GM19099 (cell line): Measurements from ENCODE around the gene GRIA3.

ENCODE experiments used
- POLR2A ChIP-seq: IDR thresholded peaks from 3 replicates; pipeline ENCODE4 v1.6.1; 2011; ENCODE audit warnings: low read depth; ENCODE audit not compliant: insufficient read length; ENCODE audit errors: extremely low read depth

The GRIA3 gene

GRCh38 chrX:123181233-123181914 is 2.7 kb upstream of the GRIA3 start:
- TF ChIP-seq POLR2A: no peak

GRCh38 chrX:123184866-123185276 is 793 bp downstream of the GRIA3 start:
- TF ChIP-seq POLR2A: no peak

GRCh38 chrX:123185721-123186120 is 1.6 kb downstream of the GRIA3 start:
- no peak for TF ChIP-seq POLR2A

GRCh38 chrX:123186801-123187200 is 2.7 kb downstream of the GRIA3 start:
- no peak for TF ChIP-seq POLR2A

- TF ChIP-seq POLR2A: no peak
Measured at GRCh38 chrX:123188081-123188480, 4.0 kb downstream of the GRIA3 start.

- no peak for TF ChIP-seq POLR2A
Measured at GRCh38 chrX:123189338-123189737, 5.3 kb downstream of the GRIA3 start.

- no peak for TF ChIP-seq POLR2A
Measured at GRCh38 chrX:123190096-123190495, 6.0 kb downstream of the GRIA3 start.

GRCh38 chrX:123193101-123193500 is 9.0 kb downstream of the GRIA3 start:
- no peak for TF ChIP-seq POLR2A

GRCh38 chrX:123199338-123199737 is 15.3 kb downstream of the GRIA3 start:
- TF ChIP-seq POLR2A: no peak

- TF ChIP-seq POLR2A: no peak
Measured at GRCh38 chrX:123201720-123202119, 17.6 kb downstream of the GRIA3 start.

GRCh38 chrX:123202523-123202922 is 18.4 kb downstream of the GRIA3 start:
- no peak for TF ChIP-seq POLR2A

- no peak for TF ChIP-seq POLR2A
Measured at GRCh38 chrX:123203772-123204171, 19.7 kb downstream of the GRIA3 start.

GRCh38 chrX:123206176-123206575 is 22.1 kb downstream of the GRIA3 start:
- TF ChIP-seq POLR2A: no peak

GRCh38 chrX:123210252-123210651 is 26.2 kb downstream of the GRIA3 start:
- no peak for TF ChIP-seq POLR2A

- TF ChIP-seq POLR2A: no peak
Measured at GRCh38 chrX:123215397-123216089, 31.5 kb downstream of the GRIA3 start.

GRCh38 chrX:123217077-123217476 is 33.0 kb downstream of the GRIA3 start:
- no peak for TF ChIP-seq POLR2A
